Astrocyte of the hippocampus (primary cell): ENCODE results near the gene MAP1B.

ENCODE experiments used
- DNase-seq: peaks from one replicate; pipeline ENCODE4 v3.0.0; 2011; ENCODE audit warnings: low read depth, low spot score

The MAP1B gene

GRCh38 chr5:72133212-72133990, 26.1 kb downstream of the MAP1B start:
- no peak for DNase-seq

- peak; percentile 61 for DNase-seq
These were observed 27.1 kb downstream of the MAP1B start for GRCh38 chr5:72134226-72134899.

GRCh38 chr5:72137826-72138409, 30.6 kb downstream of the MAP1B start:
- DNase-seq, result no peak

- peak; percentile 93 for DNase-seq
These were observed 31.8 kb downstream of the MAP1B start for GRCh38 chr5:72138943-72139521.

DNA sequence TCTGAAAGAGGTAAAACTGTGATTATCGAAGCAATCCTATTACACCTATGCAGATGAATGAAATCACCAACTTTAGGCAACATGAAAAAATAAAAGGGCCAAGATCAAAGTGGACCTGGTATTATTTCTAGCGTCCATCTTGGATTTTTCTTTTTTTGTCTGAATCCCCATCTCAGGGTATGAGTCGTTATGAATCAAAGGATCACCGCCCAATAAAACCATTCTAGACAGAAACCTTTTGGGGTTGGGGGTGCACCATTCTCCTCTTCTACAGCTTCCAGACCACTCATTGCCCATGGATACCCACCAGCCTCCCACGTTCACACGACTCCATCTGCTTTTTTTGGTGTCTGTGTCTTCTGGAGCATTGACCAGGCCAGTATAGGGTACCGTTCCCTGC, 33.4 kb downstream of the MAP1B start:
- DNase-seq, result no peak

GRCh38 chr5:72141440-72142355, 34.4 kb downstream of the MAP1B start:
- DNase-seq, result peak; percentile 89

DNA sequence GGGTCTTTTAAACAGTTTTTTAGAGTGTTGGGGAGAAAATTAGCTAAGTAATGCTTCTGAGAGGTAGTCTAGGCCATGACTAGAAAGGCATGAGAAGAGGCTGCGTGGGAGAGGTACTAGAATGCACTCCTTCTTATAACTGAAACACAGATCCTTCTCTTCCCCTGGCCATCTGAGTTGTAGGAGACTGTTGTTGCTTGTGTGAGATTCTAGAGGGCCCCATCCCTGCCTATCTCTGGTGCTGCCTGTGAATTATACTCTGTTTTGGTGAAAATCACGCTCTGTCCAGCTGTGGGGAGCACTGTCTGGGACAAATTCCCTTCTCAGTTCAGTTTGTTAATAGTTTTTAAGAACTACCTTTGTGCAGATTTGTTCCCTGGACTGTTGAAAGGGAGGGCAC, 37.5 kb downstream of the MAP1B start:
- DNase-seq, result no peak

- DNase-seq, result no peak
These were observed 38.1 kb downstream of the MAP1B start for GRCh38 chr5:72145348-72145747.

GRCh38 chr5:72146056-72146455, 38.8 kb downstream of the MAP1B start:
- DNase-seq, result no peak

- no peak for DNase-seq
These were observed 40.3 kb downstream of the MAP1B start for GRCh38 chr5:72147569-72147968.

DNA sequence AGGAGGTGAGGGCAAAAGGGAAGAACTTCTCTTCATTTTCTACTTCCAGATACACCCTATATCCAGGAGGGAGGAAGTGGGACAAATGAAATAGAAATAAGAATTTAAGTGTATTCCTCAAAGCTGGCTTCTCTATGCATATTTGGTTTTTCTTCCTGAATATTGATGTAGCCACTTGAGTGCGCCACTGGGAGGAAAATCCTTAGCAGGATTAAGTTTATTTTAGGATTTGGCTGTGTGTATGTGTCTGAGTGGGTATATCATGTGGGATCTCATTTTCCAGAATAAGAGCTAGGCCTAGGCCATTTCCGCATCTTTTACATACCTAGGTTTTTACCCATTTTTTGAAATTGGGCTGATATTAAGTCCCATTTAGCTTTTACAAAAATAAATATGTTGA, 42.5 kb downstream of the MAP1B start:
- no peak for DNase-seq

DNA sequence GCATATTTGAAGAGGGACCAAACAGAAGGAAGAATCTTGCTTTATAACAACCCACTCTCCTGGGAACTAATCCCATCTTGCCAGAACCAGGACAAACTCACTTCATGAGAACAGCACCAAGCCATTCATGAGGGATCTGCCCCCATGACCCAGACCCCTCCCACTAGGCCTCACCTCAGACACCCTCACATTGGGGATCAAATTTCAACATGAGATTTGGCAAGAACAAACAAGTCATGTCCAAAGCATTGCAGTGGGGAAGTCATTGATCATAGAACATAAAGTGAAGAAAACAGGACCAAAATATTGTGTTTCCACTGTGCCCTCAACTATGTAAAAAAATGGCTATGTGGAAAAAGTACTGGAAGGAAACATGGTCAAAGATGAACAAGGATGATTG, 43.9 kb downstream of the MAP1B start:
- no peak for DNase-seq

DNA sequence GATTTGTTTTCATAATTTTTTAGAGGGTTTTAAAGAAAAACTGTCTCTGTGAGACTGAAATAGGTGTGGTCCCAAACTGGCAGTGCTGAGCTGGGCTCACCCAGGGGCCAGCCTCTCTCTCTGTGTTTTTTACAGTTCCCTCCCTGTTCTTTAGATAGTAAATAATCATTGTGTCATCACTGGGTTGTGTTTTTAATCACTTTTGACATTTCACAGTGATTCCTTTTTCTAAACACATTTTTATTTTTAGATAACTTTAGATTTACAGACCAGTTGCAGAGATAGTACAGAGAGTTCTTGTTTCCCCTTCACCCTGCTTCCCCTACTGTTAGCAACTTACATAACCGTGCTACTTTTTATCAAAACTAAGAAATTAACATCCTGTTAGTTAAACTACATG, 44.4 kb downstream of the MAP1B start:
- no peak for DNase-seq

GRCh38 chr5:72152545-72152944, 45.3 kb downstream of the MAP1B start:
- DNase-seq, result no peak

GRCh38 chr5:72153551-72153950, 46.3 kb downstream of the MAP1B start:
- DNase-seq, result no peak

GRCh38 chr5:72154076-72154756, 46.9 kb downstream of the MAP1B start:
- DNase-seq, result no peak

- peak; percentile 87 for DNase-seq
These were observed 49.8 kb downstream of the MAP1B start for GRCh38 chr5:72156946-72157624.

GRCh38 chr5:72157625-72157962, 50.3 kb downstream of the MAP1B start:
- no peak for DNase-seq

- no peak for DNase-seq
These were observed 52.2 kb downstream of the MAP1B start for GRCh38 chr5:72159501-72159911.

DNA sequence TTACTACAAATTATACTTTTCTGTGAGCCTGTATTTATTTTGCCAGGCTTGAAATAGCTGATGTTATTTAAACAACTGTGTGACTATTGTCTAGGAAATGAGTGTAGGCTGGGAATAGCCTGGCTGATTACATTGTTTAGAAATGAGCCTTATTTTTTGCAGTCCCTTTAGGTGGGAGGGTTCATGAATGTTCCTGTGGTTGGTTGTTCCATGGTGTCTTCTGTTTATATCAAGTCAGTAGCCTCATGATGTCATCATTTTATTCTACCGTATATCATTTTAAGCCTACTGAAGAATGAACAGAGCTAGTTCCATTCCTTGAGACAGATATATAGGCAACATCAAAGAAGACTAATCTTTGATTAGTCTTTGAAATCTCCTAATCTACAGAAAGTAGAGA, 53.1 kb downstream of the MAP1B start:
- DNase-seq, result peak; percentile 54
